Activated T-helper 1 cell treated with Interleukin-2 at 50 U/mL for 16 hours (primary cell): ENCODE measurements around the gene TMEM98.
"Not testable (repeated sequence)": the region's sequence is repeated elsewhere in the genome, so short reads cannot be mapped to it uniquely, and the experiment has no call there.

Source experiments
- DNase-seq: peaks from one replicate; pipeline ENCODE4 v3.0.0-alpha.2; 2020; ENCODE audit warnings: low read depth

The TMEM98 gene, protein sequence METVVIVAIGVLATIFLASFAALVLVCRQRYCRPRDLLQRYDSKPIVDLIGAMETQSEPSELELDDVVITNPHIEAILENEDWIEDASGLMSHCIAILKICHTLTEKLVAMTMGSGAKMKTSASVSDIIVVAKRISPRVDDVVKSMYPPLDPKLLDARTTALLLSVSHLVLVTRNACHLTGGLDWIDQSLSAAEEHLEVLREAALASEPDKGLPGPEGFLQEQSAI

DNA sequence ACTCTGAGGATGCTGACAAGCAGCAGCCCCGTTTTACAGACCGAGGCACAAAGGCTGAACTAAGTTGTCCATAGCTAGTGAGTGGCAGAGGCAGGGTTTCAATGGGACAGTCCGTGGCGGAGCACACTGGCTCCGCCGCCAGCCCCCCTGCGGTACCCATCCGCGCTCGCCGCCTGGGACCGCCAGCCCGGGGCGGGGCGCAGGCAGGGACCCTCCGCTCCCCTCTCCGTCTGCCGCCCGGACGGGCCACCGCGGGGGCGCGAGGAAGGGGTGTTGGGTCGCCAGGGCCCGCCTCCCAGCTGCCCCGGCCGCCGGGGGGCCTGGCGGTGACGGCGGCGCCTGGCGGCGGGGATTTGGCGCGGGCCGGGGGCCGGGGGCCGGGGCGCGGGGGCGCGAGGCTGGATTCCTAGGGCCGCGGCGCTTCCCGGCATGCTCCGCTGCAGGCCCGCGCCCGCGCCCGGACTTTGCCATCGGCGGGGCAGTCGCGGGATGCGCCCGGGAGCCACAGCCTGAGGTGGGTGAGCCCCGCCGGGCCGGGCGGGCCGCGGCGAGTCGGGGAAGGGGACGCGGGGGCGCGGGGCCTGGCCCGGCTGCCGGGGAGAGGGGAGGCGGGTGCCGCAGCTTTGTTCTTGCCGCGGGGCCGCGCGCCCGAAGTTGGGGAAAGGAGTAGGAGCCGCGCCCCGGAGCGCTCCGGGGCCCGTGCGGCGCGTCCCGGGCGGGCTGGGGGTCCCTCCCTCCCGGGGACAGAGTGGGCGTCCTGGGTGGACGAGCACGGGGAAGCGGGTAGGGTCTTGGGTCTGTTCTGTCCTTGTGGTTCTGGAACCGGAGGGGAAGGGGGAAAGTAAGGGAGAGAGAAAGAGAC is at the start of gene TMEM98:
TSS of gene TMEM98 (plus strand) at position 430 of the 862 bp plus-strand sequence. CDS start 3,376 bp downstream, outside the sequence.
- DNase-seq, result no peak

DNA sequence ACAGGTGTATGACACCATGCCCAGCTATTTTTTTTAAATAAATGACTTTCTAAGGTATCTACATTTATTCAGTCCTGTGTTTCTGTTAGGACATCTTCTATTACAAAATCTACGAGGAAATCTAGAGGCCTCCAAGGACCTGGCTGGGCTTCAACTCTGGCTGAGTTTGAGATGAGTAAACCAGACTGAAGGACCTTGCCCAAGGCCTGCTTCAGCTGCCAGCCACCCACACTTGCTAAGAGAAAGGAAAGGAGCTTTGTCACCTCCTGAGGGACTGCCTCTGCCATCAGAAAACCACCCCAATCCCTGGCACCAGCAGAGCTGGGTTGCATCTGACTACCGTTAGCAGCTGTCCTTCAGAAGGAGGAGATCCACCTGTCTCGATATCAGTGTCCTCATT is 49.7 kb upstream of the TMEM98 start:
- DNase-seq, result no peak

DNA sequence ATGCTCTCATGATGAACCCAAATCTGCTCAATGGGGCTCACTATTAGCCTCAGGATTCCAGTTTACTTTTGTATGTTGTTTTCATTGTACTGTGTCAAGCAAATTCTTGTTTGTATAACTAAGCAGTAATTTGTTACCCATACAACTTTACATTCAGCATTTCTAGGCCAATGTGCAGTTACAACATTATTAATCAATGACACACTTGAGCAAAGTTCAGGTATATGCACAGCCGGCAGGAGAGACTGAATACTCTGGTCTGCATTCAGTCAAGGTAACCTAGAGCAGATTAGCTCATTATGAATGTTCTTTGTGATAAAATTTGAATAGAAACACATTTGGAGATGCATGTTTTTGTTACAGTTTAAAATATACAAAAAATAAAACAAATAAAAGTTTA is 48.8 kb upstream of the TMEM98 start:
- DNase-seq, result no peak

DNA sequence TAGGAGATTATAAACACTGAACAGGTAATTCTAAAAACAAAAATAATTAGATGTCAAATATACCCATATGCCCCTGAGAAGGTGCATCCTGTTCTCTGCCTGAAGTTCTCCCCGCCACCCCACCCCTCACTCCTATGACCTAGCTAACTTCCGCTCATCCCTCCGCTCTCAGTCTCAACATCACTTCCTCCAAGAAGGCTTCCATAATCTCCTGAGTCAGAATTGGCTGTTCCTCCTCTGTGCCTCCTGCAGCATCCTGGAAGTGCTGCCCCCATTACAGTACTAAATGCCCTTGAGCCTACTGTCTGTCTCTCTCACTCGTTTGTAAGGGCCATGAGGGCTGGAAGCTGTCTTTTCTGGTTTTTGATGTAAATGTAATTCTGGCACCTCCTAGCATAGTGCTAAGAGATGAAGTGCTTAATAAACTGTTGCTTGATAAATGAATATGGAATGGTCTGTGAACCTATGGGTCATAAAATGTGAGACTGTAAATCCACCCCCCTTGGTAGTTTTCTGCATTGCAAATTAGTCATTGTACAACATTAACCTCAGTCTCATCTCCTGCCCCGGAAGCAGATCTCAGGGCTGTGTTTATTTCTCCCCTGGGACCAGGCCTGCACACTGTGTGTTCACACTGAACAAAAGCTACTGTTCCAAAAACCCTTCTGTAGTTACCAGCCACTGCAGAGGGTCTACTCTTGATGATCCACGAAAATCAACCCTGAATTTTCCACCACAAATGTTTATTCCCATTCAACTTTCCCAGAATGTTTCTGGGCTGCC is 47.1 kb upstream of the TMEM98 start:
- DNase-seq, result no peak

DNA sequence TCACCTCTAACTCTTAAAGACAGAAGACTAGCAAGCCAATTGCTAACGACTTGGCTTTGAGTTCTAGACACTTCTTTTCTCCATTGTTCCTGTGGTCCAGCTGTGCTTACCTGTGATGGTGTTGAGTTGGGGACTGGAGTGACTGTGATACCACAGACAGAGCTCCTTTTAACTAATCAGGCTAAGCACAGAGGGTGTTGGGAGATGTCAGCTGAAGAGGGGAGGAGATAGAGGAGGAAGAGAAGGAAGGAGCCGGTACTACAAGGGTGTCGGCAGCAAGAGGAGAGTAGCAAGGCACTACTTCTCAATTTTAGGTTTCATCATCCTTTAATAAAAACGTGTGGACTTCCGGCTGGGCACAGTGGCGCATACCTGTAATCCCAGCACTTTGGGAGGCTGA is 45.9 kb upstream of the TMEM98 start:
- DNase-seq, result no peak

DNA sequence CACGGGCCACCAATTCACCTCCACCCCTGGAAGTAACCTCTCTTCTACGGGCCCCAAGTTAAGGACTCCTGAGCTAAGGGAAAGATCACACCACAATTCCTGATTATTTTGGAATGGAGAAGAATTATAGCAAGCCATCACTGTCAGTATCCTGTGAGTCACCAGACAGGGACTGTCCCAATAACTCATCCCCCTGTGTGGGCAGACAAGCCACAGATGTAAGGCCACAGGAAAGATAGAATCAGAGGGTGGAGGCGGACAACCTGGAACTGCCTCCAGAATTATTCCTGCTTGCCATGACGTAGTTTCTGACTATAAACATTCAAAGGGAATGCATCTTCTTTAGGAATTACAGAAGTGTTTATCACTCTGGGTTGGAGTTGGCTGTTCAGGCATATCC is 45.2 kb upstream of the TMEM98 start:
- no peak for DNase-seq

DNA sequence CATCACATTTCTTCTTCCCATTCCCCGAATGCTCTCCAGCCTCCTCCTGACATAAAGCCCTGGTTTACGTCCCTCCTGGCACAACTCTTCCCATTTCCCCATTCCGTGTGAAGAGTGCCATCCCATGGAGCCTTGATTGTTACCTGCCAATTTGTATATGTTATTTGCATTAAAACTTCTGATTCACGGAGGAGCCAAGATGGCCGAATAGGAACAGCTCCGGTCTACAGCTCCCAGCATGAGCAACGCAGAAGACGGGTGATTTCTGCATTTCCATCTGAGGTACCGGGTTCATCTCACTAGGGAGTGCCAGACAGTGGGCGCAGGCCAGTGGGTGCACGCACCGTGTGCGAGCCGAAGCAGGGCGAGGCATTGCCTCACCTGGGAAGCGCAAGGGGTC is 41.0 kb upstream of the TMEM98 start:
- DNase-seq, result not testable (repeated sequence)

DNA sequence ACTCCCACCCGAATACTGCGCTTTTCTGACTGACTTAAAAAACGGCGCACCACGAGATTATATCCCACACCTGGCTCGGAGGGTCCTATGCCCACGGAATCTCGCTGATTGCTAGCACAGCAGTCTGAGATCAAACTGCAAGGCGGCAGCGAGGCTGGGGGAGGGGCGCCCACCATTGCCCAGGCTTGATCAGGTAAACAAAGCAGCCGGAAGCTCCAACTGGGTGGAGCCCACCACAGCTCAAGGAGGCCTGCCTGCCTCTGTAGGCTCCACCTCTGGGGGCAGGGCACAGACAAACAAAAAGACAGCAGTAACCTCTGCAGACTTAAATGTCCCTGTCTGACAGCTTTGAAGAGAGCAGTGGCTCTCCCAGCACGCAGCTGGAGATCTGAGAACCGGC is 40.5 kb upstream of the TMEM98 start:
- not testable (repeated sequence) for DNase-seq

DNA sequence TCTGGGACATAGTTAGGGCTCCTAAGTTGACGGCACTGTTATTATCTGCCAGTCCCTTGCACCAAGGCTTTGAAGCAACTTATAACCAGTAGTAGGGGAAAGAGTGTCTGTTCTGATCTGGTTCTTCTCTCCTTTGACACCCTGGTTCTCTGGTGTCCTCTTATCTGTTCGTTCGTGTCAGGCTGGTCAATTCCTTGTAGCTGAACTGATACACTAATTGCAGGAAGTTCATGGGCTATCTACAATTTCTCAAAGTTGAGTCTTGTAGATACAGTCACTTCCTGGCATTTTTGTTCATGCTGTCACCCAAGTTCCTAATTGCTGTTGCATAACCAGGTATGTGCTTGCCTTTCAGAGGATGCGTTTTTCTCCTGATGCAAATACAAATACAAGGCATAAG is 33.7 kb upstream of the TMEM98 start:
- no peak for DNase-seq

DNA sequence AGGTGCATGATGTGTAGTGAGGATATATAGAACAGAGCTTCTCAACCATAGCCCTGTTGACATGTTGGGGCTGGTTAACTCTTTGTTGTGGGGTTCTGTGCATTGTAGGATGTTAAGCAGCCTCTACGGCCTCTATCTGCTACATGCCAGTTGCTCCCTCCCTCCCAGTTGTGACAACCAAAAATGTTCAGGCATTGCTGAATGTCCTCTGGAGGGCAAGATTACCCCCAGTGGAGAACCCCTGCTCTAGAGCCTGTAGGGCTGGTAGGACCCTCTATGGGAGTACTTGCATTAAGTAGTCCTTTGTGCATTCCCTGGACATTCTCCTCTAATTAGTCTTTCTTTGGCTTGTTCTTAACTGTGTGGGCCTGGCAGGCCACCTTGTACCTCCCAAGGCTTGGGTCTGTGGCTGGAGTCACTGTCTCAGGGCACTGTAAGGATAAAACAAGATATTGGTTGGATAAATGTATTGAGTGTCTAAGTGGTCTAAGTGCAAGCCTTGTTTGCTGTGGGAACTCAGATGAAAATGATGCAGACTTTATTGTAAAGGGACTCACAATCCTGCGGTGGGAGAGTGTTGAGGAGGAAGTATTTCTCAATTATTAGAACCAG is 31.2 kb upstream of the TMEM98 start:
- DNase-seq, result no peak

DNA sequence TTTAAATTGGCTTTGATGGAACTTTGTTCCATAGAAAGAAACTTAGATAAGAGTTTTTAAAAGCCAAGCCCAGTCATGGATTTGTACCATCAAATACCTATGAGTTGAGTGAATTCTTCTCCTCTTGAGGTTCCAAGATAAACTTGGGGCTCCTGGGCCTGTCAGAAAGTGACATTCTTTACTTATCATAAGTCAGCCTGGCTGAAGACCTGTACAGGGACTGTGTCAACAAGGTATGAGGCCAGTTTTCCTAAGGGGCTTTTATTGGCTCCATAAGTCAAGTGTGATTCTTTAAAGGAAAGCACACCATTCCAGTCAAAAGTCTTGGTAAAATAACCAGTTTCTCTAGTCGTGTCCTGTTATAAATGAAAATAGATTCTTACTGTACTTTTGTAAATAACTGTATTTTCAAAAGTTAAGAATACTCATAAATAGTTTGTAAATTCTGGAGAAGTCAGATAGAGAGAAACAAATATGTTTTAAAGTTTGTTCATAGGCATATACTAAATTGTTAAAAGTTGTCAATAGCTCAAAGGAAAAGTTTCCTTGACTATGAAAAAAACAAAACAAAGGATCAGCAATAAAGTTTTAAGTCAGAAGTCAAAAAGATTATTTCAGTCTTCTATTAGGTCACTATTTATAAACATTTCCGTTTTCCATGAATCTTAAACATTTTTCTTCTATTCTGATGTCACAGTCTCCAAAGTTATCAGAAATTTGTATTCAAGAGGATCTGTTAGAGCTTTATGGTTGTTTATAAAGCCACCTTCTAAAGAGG is 28.5 kb upstream of the TMEM98 start:
- no peak for DNase-seq

DNA sequence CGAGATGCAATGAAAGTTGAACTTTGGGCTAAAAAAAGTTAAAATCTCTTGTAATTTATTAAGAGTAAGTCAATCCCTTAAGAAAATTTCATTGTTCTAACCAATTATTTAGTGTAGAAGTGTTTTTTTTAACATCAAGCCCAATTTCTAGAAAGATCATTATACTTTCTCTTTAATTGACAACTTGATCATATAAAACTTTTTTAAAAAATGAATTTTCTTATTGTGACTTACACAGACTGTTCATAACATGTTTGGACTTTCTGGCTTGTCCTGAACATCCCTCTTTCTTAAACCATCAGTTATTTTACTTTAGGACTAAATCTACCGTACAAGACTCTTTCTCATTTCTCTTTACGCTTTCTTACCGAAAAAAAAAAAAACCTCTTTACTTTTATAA is 26.2 kb upstream of the TMEM98 start:
- no peak for DNase-seq

DNA sequence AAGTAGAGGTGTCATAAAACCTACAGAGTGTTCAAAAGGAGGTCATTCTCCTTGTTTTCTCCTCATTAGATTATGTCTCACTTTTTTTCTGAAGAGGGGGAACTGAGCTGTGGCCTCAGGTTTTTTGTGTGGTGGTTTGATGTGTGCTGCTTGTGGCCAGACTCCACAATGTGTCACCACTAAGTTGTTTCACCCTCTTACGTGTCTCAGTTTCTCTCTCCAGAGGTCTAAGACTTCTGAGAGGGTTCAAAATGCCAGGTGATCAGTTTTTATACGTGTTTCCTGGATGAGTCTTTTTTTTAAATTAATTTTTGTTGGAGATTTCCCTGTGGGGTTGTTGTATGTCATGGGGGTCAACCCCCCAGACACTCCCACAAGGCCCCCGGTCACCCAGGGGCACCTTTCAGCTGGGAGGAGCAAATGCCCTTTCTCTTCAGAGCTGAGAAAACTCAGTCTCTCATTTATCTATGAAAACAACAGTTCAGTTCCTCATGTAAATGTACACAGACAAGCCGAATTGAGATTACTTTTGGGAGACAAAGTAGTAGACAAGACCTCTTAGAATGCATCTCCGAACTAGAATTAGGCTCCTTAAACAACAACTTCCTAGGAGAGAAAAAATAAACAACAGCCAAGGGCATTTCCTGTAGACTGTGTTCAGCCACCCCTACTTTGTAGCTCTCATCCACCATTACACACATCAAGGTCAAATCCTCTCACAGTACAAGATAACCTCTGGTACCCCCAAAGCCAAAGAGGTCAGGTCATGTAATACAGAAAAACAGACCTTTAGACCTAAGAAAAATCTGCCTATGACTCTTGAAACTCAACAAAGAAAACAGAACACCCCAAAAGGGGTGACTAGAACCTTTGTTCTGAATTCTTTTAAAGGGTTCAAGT is 23.9 kb upstream of the TMEM98 start:
- no peak for DNase-seq

DNA sequence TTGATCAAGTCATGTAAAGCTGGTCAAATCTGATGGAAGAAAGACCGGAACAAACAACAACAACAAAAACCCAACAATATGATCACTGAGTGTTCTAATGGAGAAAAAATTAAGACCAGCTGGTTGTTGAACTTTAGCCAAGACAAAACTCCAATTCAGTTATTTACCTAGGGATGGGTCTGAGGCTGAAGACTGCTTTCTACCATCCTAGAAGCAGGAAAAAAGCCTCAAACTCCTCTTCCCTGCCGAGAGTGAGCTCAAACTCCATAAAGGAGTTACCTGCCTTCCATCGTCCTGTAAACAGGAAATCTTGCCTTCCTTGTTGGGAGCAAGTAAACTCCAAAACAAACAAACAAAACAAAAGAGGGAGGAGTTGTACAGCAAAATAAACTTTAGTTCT is 23.1 kb upstream of the TMEM98 start:
- no peak for DNase-seq

DNA sequence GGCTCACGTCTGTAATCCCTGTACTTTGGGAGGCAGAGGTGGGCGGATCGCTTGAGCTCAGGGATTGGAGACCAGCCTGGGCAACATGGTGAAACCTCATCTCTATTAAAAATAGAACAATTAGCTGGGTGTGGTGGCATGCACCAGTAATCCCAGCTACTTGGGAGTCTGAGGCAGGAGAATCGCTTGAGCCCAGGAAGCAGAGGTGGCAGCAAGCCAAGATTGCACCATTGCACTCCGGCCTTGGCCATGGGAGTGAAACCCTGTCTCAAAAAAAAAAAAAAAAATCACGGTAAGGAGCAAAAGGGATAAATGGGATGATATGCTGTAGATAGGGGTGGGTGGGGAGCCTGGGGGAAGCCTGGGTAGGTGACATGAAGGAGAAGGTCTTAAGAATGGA is 20.4 kb upstream of the TMEM98 start:
- no peak for DNase-seq

DNA sequence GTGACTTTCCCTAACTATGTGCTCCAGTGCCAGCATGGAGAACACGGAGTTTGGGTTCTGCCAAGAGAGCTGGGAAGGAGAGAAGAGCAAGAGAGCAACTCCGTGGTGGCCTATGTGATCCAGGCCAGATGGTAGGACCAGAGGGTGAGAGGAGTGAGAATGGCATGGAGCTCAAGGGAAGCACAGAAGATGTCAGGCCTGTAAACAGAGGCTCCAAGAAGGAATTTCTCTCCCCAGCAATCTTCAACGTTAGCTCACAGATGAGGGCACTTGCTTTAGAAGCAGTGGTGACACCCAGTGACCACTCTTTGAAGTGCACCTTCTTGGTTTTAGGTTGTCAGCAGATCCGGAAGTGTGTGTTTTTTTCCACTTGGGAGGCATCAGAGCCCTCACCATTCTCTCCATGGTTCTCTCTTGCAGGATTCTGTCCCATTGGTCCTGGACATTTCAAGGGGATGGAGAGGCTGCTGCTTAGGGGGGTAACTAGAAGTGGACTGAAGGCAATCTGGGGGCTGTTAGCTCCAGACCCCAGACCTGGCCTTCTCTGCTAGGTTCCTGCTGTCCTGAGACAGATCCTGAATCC is 18.1 kb upstream of the TMEM98 start:
- DNase-seq, result peak; percentile 3

DNA sequence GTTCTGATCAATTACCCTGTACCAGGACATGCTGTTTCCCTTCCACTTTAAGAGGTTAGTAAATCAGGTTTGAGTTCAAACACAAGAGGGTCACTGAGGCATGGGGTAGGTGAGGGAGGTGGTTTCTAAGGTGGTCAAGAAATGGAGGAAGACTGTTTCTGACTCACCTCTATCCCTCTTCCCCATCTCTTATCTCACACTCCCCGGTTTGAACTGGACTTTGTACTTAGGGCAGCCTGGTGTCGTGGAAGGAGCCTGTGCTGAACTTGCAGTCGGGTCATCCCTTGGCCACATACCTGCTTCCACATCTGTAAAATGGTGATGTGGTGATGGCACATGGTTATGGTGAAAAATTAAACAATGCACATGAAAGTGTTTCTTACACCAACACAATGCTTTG is 17.2 kb upstream of the TMEM98 start:
- no peak for DNase-seq

DNA sequence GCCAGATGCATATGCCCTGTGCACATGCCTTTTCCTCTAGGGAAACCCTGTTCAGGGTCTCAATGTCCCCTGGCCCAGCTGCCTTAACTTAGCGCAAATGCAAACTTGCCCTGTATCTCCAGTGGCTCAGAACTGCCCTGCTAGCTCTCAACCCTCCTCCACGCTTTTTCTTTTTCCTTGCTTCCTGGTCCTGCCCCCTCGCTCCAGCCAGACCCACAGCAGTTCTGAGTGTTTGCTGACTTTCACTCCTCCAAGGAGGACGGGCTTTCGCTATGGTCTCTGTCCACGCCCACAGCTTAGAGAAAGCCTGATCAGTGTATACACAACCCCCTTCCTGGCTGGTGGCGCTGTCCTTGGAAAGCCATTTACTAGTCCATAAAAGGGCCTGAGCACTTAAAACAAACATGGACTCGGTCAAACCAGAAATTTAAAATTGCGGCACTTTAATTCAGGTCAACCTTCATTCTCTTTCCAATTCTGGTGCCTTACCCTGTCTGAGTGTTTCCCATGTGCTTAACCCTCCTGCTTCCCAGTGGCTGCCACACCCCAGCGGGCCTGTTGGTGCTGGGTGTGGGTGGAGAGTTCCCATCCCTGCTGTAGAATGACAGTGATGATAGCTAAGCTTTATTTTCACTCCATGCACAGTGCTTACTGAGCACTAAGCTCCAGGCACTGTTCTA is 15.6 kb upstream of the TMEM98 start:
- no peak for DNase-seq

DNA sequence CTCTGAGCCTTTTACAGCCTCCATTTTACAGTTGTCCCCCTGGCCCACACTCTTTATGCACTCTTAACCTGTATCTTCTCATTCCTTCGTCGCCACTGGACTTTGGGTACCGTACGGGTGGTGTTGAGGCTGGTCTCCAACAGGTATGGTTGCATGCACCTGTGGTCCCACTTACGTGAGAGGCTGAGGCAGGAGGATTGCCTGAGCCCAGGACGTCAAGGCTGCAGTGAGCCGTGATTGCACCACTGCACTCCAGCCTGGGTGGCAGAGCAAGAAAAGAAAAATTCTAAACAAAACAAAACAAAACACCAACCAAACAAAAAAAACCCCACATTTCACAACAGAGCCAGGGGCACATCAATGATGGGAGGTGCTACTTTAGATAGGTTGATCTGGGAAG is 14.4 kb upstream of the TMEM98 start:
- DNase-seq, result no peak

DNA sequence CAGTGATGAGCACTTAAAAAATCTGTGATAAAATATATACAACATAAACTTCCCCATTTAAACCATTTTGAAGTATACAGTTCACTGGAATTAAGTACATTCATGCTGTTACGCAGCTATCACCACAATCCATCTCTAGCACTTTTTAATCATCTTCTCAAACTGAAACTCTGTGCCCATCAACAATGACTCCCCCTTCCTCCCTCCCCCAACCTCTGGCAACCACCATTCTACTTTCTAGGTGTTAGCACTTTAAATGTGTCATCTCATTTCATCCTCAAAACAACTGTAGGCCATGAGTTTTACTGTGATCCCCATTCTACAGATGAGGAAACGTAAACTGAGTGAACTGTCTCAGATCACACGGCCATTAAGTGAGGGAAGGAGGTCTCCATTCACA is 13.8 kb upstream of the TMEM98 start:
- DNase-seq, result no peak
